ENCODE data around the gene ITPRIPL1.
"Not testable (repeated sequence)": the region's sequence is repeated elsewhere in the genome, so short reads cannot be mapped to it uniquely, and the experiment has no call there.

Gene ITPRIPL1

GRCh38 chr2:96325041-96325883 is at the start of gene ITPRIPL1:
Gene ITPRIPL1 (plus strand): TSS chr2:96325317. CDS start chr2:96325840, 523 bp downstream.
- DNase-seq (ENCODE audit: insufficient read length, low spot score) (no peak), FAIRE-seq (no peak)
- no peak for TF ChIP-seq CTCF (IDR thresholded peaks at IDR 0.05; ENCODE audit: insufficient read depth, missing control alignments)

GRCh38 chr2:96276787-96277499 is 48.2 kb upstream of the ITPRIPL1 start:
- TF ChIP-seq CTCF (IDR thresholded peaks at IDR 0.05; ENCODE audit: insufficient read depth, missing control alignments), result no peak
- DNase-seq (ENCODE audit: insufficient read length, low spot score) (no peak), FAIRE-seq (no peak)

- FAIRE-seq, result no peak
- TF ChIP-seq CTCF (IDR thresholded peaks at IDR 0.05; ENCODE audit: insufficient read depth, missing control alignments), result no peak
These were observed 37.8 kb upstream of the ITPRIPL1 start for GRCh38 chr2:96287273-96287856.

GRCh38 chr2:96291751-96292150 is 33.4 kb upstream of the ITPRIPL1 start:
- FAIRE-seq, result no peak
- DNase-seq (ENCODE audit: insufficient read length, low spot score), result no peak
- no peak for TF ChIP-seq CTCF (IDR thresholded peaks at IDR 0.05; ENCODE audit: insufficient read depth, missing control alignments)

More at GRCh38 chr2:96287273-96287856, 37.8 kb upstream of the ITPRIPL1 start:
- DNase-seq (ENCODE audit: insufficient read length, low spot score), result no peak

- not testable (repeated sequence) for FAIRE-seq; DNase-seq (ENCODE audit: insufficient read length, low spot score)
These were observed 30.8 kb upstream of the ITPRIPL1 start for GRCh38 chr2:96294271-96294670.

- FAIRE-seq, result no peak
- TF ChIP-seq CTCF (IDR thresholded peaks at IDR 0.05; ENCODE audit: insufficient read depth, missing control alignments), result no peak
These were observed 28.2 kb upstream of the ITPRIPL1 start for GRCh38 chr2:96296925-96297324.

GRCh38 chr2:96301865-96302264 is 23.3 kb upstream of the ITPRIPL1 start:
- FAIRE-seq (no peak), DNase-seq (ENCODE audit: insufficient read length, low spot score) (no peak)
- no peak for TF ChIP-seq CTCF (IDR thresholded peaks at IDR 0.05; ENCODE audit: insufficient read depth, missing control alignments)

More at GRCh38 chr2:96296925-96297324, 28.2 kb upstream of the ITPRIPL1 start:
- no peak for DNase-seq (ENCODE audit: insufficient read length, low spot score)

Measured in D721Med (cell line).